Mammary epithelial cell (primary cell): Measurements from ENCODE around the gene CCDC69.
"Not testable (repeated sequence)": the region's sequence is repeated elsewhere in the genome, so short reads cannot be mapped to it uniquely, and the experiment has no call there.

Source experiments
- EZH2 ChIP-seq: IDR thresholded peaks from 2 replicates; pipeline ENCODE4 v1.6.1; 2012; ENCODE audit warnings: low read length, inconsistent platforms, borderline replicate concordance
- TF ChIP-seq, protein P1 (sequence below), 2 donors: IDR thresholded peaks in 1 of 2; conservative IDR thresholded peaks in 1 of 2; 2 replicates each; pipeline ENCODE4 v1.5.1; 2011 to 2012; ENCODE audit warnings: inconsistent platforms in 2 of 2, low read length in 2 of 2, mild to moderate bottlenecking in 2 of 2, control low read depth in 1 of 2, low read depth in 1 of 2; ENCODE audit not compliant: insufficient read depth in 1 of 2; ENCODE audit errors: extremely low read depth in 1 of 2

DNA sequence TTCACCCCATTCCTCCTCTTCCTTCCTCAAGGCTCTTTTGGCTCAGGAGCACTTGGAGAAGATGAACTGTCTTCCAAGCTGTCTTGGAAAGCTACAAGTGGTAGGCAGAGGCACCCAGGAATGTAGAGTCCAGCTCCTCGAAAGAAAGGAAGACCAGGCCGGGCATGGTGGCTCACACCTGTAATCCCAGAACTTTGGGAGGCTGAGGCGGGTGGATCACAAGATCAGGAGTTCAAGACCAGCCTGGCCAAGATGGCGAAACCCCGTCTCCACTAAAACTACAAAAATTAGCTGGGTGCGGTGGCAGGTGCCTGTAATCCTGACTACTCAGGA lies 11.3 kb upstream of the CCDC69 start:
- not testable (repeated sequence) for TF ChIP-seq EZH2
- TF ChIP-seq, protein P1, sequence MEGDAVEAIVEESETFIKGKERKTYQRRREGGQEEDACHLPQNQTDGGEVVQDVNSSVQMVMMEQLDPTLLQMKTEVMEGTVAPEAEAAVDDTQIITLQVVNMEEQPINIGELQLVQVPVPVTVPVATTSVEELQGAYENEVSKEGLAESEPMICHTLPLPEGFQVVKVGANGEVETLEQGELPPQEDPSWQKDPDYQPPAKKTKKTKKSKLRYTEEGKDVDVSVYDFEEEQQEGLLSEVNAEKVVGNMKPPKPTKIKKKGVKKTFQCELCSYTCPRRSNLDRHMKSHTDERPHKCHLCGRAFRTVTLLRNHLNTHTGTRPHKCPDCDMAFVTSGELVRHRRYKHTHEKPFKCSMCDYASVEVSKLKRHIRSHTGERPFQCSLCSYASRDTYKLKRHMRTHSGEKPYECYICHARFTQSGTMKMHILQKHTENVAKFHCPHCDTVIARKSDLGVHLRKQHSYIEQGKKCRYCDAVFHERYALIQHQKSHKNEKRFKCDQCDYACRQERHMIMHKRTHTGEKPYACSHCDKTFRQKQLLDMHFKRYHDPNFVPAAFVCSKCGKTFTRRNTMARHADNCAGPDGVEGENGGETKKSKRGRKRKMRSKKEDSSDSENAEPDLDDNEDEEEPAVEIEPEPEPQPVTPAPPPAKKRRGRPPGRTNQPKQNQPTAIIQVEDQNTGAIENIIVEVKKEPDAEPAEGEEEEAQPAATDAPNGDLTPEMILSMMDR (conservative IDR thresholded peaks at IDR 0.05 in 1 of 2, IDR thresholded peaks at IDR 0.05 in 1 of 2; ENCODE audit: extremely low read depth in 1 of 2, insufficient read depth in 1 of 2, low read depth in 1 of 2, low read length in 2 of 2): not testable (repeated sequence)
